Endothelial cell (in vitro differentiated cells): Measurements from ENCODE around the gene CERT1. TPM values are rescaled to one million over a fixed set of nuclear protein-coding genes. Genes with fewer than 3 reads are reported as not detected.

Experiments used
- DNase-seq: peaks from one replicate; pipeline ENCODE4 v3.0.0; 2021; ENCODE audit warnings: low spot score
- H3K27ac Mint-ChIP-seq: one replicate; pipeline ENCODE4 v1.8.0; 2021; ENCODE audit warnings: mixed read lengths, inconsistent platforms; ENCODE audit not compliant: unreplicated experiment
- H3K27me3 Mint-ChIP-seq: one replicate; pipeline ENCODE4 v1.8.0; 2021; ENCODE audit warnings: mild to moderate bottlenecking, moderate library complexity, mixed read lengths, inconsistent platforms; ENCODE audit not compliant: unreplicated experiment
- H3K36me3 Mint-ChIP-seq: one replicate; pipeline ENCODE4 v1.8.0; 2021; ENCODE audit warnings: mild to moderate bottlenecking, low read depth, mixed read lengths, inconsistent platforms; ENCODE audit not compliant: unreplicated experiment
- H3K4me1 Mint-ChIP-seq: one replicate; pipeline ENCODE4 v1.8.0; 2021; ENCODE audit warnings: mild to moderate bottlenecking, mixed read lengths, inconsistent platforms; ENCODE audit not compliant: unreplicated experiment
- H3K4me3 Mint-ChIP-seq: one replicate; pipeline ENCODE4 v1.8.0; 2021; ENCODE audit warnings: mild to moderate bottlenecking, mixed read lengths, inconsistent platforms; ENCODE audit not compliant: unreplicated experiment
- H3K9me3 Mint-ChIP-seq: one replicate; pipeline ENCODE4 v1.8.0; 2021; ENCODE audit warnings: mixed read lengths, inconsistent platforms; ENCODE audit not compliant: unreplicated experiment
- total RNA-seq: library from RNA; stranded (reverse); fragmentation: NEBNext Ultra II Directional; extraction: Animal tissue kit (Norgen Biotek cat#: 25700); gene quantifications from one replicate; pipeline ENCODE4 v1.2.1, GENCODE V29; 2021; ENCODE audit not compliant: unreplicated experiment
- TF ChIP-seq, protein P1 (sequence below): fragments of 200-600 bp; sonication (generic); IDR thresholded peaks from one replicate; pipeline ENCODE4 v1.5.0; 2021; ENCODE audit warnings: antibody characterized with exemption; ENCODE audit not compliant: unreplicated experiment

Gene CERT1
- total RNA-seq, 1 donor from 2014 or later: 46.8 TPM

- Mint-ChIP-seq H3K9me3 (no peaks in the 10 kb centered on the region), H3K36me3 (no peaks in the 10 kb centered on the region), H3K27me3 (no peaks in the 10 kb centered on the region), H3K4me3 (no peak overlapping the region), H3K27ac (no peak overlapping the region), H3K4me1 (peaks cover 2% of the 10 kb centered on the region)
- TF ChIP-seq, protein P1, sequence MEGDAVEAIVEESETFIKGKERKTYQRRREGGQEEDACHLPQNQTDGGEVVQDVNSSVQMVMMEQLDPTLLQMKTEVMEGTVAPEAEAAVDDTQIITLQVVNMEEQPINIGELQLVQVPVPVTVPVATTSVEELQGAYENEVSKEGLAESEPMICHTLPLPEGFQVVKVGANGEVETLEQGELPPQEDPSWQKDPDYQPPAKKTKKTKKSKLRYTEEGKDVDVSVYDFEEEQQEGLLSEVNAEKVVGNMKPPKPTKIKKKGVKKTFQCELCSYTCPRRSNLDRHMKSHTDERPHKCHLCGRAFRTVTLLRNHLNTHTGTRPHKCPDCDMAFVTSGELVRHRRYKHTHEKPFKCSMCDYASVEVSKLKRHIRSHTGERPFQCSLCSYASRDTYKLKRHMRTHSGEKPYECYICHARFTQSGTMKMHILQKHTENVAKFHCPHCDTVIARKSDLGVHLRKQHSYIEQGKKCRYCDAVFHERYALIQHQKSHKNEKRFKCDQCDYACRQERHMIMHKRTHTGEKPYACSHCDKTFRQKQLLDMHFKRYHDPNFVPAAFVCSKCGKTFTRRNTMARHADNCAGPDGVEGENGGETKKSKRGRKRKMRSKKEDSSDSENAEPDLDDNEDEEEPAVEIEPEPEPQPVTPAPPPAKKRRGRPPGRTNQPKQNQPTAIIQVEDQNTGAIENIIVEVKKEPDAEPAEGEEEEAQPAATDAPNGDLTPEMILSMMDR: no peak
- DNase-seq: no peak
Observed at GRCh38 chr5:75331095-75332090, 180.0 kb downstream of the CERT1 start.

GRCh38 chr5:75330404-75330803, 181.0 kb downstream of the CERT1 start:
- no peaks in the 10 kb centered on the region for H3K9me3 Mint-ChIP-seq
- H3K36me3 Mint-ChIP-seq: no peaks in the 10 kb centered on the region
- DNase-seq: no peak
- TF ChIP-seq, protein P1: no peak
- H3K4me1 Mint-ChIP-seq: peaks cover 2% of the 10 kb centered on the region
- H3K27ac Mint-ChIP-seq: no peak overlapping the region
- no peak overlapping the region for H3K4me3 Mint-ChIP-seq
- H3K27me3 Mint-ChIP-seq: no peaks in the 10 kb centered on the region

Other genes with a start within 250 kb of the CERT1 start
- gene HMGCR, start 174.4 kb downstream of the CERT1 start, total RNA-seq: 145 TPM
- gene POLK, start 262 bp upstream of the CERT1 start, total RNA-seq: 19.3 TPM
- 0.31 TPM for gene ANKDD1B, start 99.8 kb upstream of the CERT1 start, total RNA-seq
- gene POC5, start 205.8 kb upstream of the CERT1 start, total RNA-seq: 9.5 TPM